Endothelial cell of umbilical vein (primary cell): ENCODE measurements around the gene DACH2. TPM values are rescaled to one million over a fixed set of nuclear protein-coding genes. Genes with fewer than 3 reads are reported as not detected.

ENCODE experiments used
- BruUV-seq: library from RNA; stranded (reverse); fragments of 400-500 nt; replicated peaks from 2 replicates; lab custom pipeline; 2021; lab: Mats Ljungman, UMichigan
- CTCF ChIA-PET: fragments of 300-600, 350-600 bp; sonication (Branson Sonifier 250); formaldehyde crosslinking; loops from one replicate; lab custom pipeline; 2021; ENCODE audit warnings: antibody characterized with exemption, inconsistent platforms; lab: Charles Lee
- POLR2A ChIA-PET: fragments of 300-600, 350-600 bp; sonication (Branson Sonifier 250); formaldehyde crosslinking; loops from one replicate; lab custom pipeline; 2021; ENCODE audit warnings: antibody characterized with exemption, inconsistent platforms; lab: Charles Lee
- DNase-seq: peaks from one replicate; pipeline ENCODE4 v3.0.0-alpha.2; 2011; ENCODE audit warnings: low read depth, low spot score
- FAIRE-seq: peaks from 2 replicates; lab custom pipeline; 2011; peaks lifted over from hg19 to GRCh38; lab: Jason Lieb, UNC
- H2AFZ ChIP-seq: 2 replicates; pipeline ENCODE4 v1.6.0; 2012; ENCODE audit warnings: low read depth, low read length, control low read depth, inconsistent platforms
- H3K27ac ChIP-seq: 2 replicates; pipeline ENCODE4 v1.5.1; 2011; ENCODE audit warnings: low read depth, mild to moderate bottlenecking, control low read depth, low read length, moderate library complexity; ENCODE audit not compliant: insufficient read depth
- H3K27me3 ChIP-seq, 2 experiments: 2 replicates each; pipeline versions ENCODE4 v1.6.0 to v1.6.1; 2011; ENCODE audit warnings: low read length in 2 of 2, mixed read lengths in 1 of 2; ENCODE audit not compliant: control insufficient read depth in 2 of 2, insufficient read depth in 2 of 2
- H3K36me3 ChIP-seq, 2 experiments: 2 replicates in 1 of 2; 3 replicates in 1 of 2; pipeline ENCODE4 v1.5.1; 2011; ENCODE audit warnings: low read length in 2 of 2, mild to moderate bottlenecking in 1 of 2, moderate library complexity in 1 of 2; ENCODE audit not compliant: control insufficient read depth in 2 of 2, insufficient read depth in 2 of 2; ENCODE audit errors: extremely low read depth in 1 of 2
- H3K4me1 ChIP-seq: 3 replicates; pipeline ENCODE4 v1.5.1; 2011; ENCODE audit warnings: mild to moderate bottlenecking, low read length; ENCODE audit not compliant: control insufficient read depth, insufficient read depth; ENCODE audit errors: extremely low read depth
- H3K4me2 ChIP-seq: 2 replicates; pipeline ENCODE4 v1.6.1; 2011; ENCODE audit warnings: low read length, control low read depth, mixed read lengths; ENCODE audit not compliant: insufficient read depth
- H3K4me3 ChIP-seq, 3 experiments: fragments of 200-600 bp in 1 of 3; sonication (generic), shearing (Covaris generic) in 1 of 3; replicated peaks in 1 of 3; 2 replicates each; pipeline ENCODE4 v1.5.1; 2011 to 2016; ENCODE audit warnings: control low read depth in 3 of 3, low read length in 3 of 3, mild to moderate bottlenecking in 2 of 3, inconsistent platforms in 1 of 3, low read depth in 1 of 3, moderate library complexity in 1 of 3; ENCODE audit not compliant: insufficient read depth in 1 of 3
- H3K79me2 ChIP-seq: 2 replicates; pipeline ENCODE4 v1.6.0; 2012; ENCODE audit warnings: low read length, inconsistent platforms; ENCODE audit not compliant: control insufficient read depth, insufficient read depth
- H3K9ac ChIP-seq: replicated peaks from 2 replicates; pipeline ENCODE3; 2011; ENCODE audit warnings: low read length, control low read depth; ENCODE audit not compliant: insufficient read depth; ENCODE audit errors: extremely low read depth
- H3K9me1 ChIP-seq: replicated peaks from 3 replicates; pipeline ENCODE4 v1.6.0; 2011; ENCODE audit warnings: mild to moderate bottlenecking, low read length; ENCODE audit not compliant: control insufficient read depth, insufficient read depth; ENCODE audit errors: extremely low read depth
- H3K9me3 ChIP-seq: replicated peaks from 2 replicates; pipeline ENCODE4 v1.5.1; 2012; ENCODE audit warnings: low read length, inconsistent platforms; ENCODE audit not compliant: control insufficient read depth, insufficient read depth
- H4K20me1 ChIP-seq: replicated peaks from 2 replicates; pipeline ENCODE3; 2011; ENCODE audit warnings: mild to moderate bottlenecking, low read length; ENCODE audit not compliant: control insufficient read depth, insufficient read depth; ENCODE audit errors: extremely low read depth
- EZH2 ChIP-seq: IDR thresholded peaks from 2 replicates; pipeline ENCODE4 v1.6.1; 2012; ENCODE audit warnings: borderline replicate concordance, low read depth, mild to moderate bottlenecking, moderate library complexity, low read length, inconsistent platforms; ENCODE audit not compliant: severe bottlenecking
- FOS ChIP-seq: IDR thresholded peaks from 2 replicates; pipeline ENCODE4 v1.6.1; 2011; ENCODE audit warnings: mild to moderate bottlenecking, low read length, moderate library complexity, borderline replicate concordance; ENCODE audit not compliant: insufficient read depth
- GATA2 ChIP-seq: IDR thresholded peaks from 2 replicates; pipeline ENCODE4 v1.7.0; 2011; ENCODE audit warnings: low read depth, mild to moderate bottlenecking, moderate library complexity, mixed read lengths, low read length; ENCODE audit not compliant: insufficient read length, insufficient read depth
- JUN ChIP-seq: IDR thresholded peaks from 2 replicates; pipeline ENCODE4 v1.6.1; 2011; ENCODE audit warnings: borderline replicate concordance, low read depth; ENCODE audit not compliant: insufficient read length, insufficient read depth
- MYC ChIP-seq: IDR thresholded peaks from one replicate; pipeline ENCODE4 v1.6.1; 2011; ENCODE audit warnings: mild to moderate bottlenecking, low read depth, low read length
- POLR2A ChIP-seq: IDR thresholded peaks from 2 replicates; pipeline ENCODE4 v1.6.1; 2012; ENCODE audit warnings: low read depth, mild to moderate bottlenecking, control low read depth, low read length
- POLR2AphosphoS5 ChIP-seq: IDR thresholded peaks from 2 replicates; pipeline ENCODE4 v1.6.1; 2012; ENCODE audit warnings: low read depth, mild to moderate bottlenecking, control low read depth, low read length, moderate library complexity; ENCODE audit not compliant: insufficient read depth
- dilution Hi-C: fragments of 300-500 bp; cut with MboI; formaldehyde crosslinking; loops from one replicate; pipeline ENCODE4 v1.15.0; 2019; ENCODE audit warnings: low sequenced_read_pairs; ENCODE audit not compliant: extremely low pct_ligation_motif_present
- intact Hi-C: fragments of 100-400 bp; cut with micrococcal nuclease; formaldehyde crosslinking; loops from one replicate; pipeline ENCODE4 v1.10.0; 2022
- polyA plus RNA-seq, 4 experiments: library from polyadenylated mRNA; depleted of rRNA in 3 of 4; stranded (reverse) in 3 of 4; unstranded in 1 of 4; fragments of >200 nt; gene quantifications; 2 replicates each; pipeline versions ENCODE4 v1.2.1 to v1.2.3, GENCODE V29; 2011 to 2012; ENCODE audit warnings: missing spikeins in 1 of 4
- total RNA-seq: library from RNA; stranded (reverse); gene quantifications from 2 replicates; pipeline ENCODE4 v1.2.3, GENCODE V29; 2021
- TF ChIP-seq, protein P1 (sequence below): IDR thresholded peaks from 2 replicates; pipeline ENCODE4 v1.6.1; 2011; ENCODE audit not compliant: insufficient read depth, insufficient read length
- TF ChIP-seq, protein P2 (sequence below), 2 donors: IDR thresholded peaks; 1 replicate in 1 of 2; 2 replicates in 1 of 2; pipeline ENCODE4 v1.5.1; 2011; ENCODE audit warnings: low read length in 2 of 2, mild to moderate bottlenecking in 2 of 2, moderate library complexity in 2 of 2, control low read depth in 1 of 2, inconsistent platforms in 1 of 2, low read depth in 1 of 2; ENCODE audit not compliant: insufficient read depth in 1 of 2; ENCODE audit errors: extremely low read depth in 1 of 2

DACH2 gene
- total and polyA plus RNA-seq, 2 donors (not counting 3 experiments of a cell fraction or from before 2014, with no cell fraction given), result not detected

DNA sequence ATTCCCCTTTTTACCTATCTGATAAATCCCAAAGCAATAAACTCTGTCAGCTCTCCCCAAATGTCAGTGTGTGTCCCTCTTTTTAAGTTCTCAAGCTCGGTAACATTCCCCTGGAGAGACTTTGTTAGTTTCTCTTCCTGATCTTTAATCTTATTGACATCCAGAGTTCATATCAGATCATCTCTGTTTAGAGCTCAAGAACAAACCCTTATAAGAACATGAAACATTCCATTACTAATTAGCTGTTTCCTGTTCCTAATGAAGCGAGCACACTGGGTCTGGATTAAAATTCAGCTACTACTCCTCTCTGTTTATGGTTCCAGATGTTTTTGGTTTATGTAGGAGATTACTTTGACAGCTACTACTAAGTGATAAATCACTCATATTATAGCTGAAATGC lies 681.5 kb downstream of the DACH2 start:
- DNase-seq (no peak), FAIRE-seq (no peak)
- CTCF ChIA-PET, result no interaction called here
- no peaks in the 10 kb centered on the region for H3K79me2 ChIP-seq
- no peak overlapping the region for H3K27ac ChIP-seq
- H3K4me1 ChIP-seq, result no peaks in the 10 kb centered on the region
- dilution Hi-C loops, result no loop called here
- no peak overlapping the region for H3K9ac ChIP-seq
- POLR2A ChIA-PET, result no interaction called here
- H4K20me1 ChIP-seq, result no peaks in the 10 kb centered on the region
- no peaks in the 10 kb centered on the region for H3K9me3 ChIP-seq
- no TSS peak for BruUV-seq
- no peaks in the 10 kb centered on the region for H3K36me3 ChIP-seq
- no peak overlapping the region for H3K4me2 ChIP-seq
- H3K27me3 ChIP-seq, result no peaks in the 10 kb centered on the region
- H3K4me3 ChIP-seq, result no peak overlapping the region
- no peaks in the 10 kb centered on the region for H3K9me1 ChIP-seq
- no peak overlapping the region for H2AFZ ChIP-seq
- intact Hi-C loops, result no loop called here
- TF ChIP-seq GATA2, result no peak
- TF ChIP-seq, protein P1, sequence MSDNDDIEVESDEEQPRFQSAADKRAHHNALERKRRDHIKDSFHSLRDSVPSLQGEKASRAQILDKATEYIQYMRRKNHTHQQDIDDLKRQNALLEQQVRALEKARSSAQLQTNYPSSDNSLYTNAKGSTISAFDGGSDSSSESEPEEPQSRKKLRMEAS, result no peak
- no peak for TF ChIP-seq JUN
- no peak for TF ChIP-seq MYC
- no peak for TF ChIP-seq POLR2AphosphoS5
- no peak for TF ChIP-seq EZH2
- TF ChIP-seq FOS, result no peak
- TF ChIP-seq POLR2A, result no peak
- TF ChIP-seq, protein P2, sequence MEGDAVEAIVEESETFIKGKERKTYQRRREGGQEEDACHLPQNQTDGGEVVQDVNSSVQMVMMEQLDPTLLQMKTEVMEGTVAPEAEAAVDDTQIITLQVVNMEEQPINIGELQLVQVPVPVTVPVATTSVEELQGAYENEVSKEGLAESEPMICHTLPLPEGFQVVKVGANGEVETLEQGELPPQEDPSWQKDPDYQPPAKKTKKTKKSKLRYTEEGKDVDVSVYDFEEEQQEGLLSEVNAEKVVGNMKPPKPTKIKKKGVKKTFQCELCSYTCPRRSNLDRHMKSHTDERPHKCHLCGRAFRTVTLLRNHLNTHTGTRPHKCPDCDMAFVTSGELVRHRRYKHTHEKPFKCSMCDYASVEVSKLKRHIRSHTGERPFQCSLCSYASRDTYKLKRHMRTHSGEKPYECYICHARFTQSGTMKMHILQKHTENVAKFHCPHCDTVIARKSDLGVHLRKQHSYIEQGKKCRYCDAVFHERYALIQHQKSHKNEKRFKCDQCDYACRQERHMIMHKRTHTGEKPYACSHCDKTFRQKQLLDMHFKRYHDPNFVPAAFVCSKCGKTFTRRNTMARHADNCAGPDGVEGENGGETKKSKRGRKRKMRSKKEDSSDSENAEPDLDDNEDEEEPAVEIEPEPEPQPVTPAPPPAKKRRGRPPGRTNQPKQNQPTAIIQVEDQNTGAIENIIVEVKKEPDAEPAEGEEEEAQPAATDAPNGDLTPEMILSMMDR (IDR thresholded peaks at IDR 0.05; ENCODE audit: extremely low read depth in 1 of 2, insufficient read depth in 1 of 2, low read depth in 1 of 2, low read length in 2 of 2), result no peak
